HEK293 (cell line): Measurements from ENCODE around the gene ATP6V0A1.

ENCODE experiments used
- BCL11A ChIP-seq: fragments of 450-650 bp; formaldehyde crosslinking; IDR thresholded peaks from 2 replicates; pipeline ENCODE4 v1.5.1; 2016; ENCODE audit warnings: low read depth, missing biosample characterization, missing genetic modification characterization
- KLF17 ChIP-seq: fragments of 450-650 bp; formaldehyde crosslinking; IDR thresholded peaks from 2 replicates; pipeline ENCODE4 v1.5.1; 2016; ENCODE audit warnings: missing biosample characterization, missing genetic modification characterization
- KLF8 ChIP-seq: fragments of 450-650 bp; formaldehyde crosslinking; IDR thresholded peaks from 2 replicates; pipeline ENCODE4 v1.5.1; 2016; ENCODE audit warnings: missing biosample characterization, missing genetic modification characterization
- KLF9 ChIP-seq: fragments of 450-650 bp; formaldehyde crosslinking; IDR thresholded peaks from 2 replicates; pipeline ENCODE4 v1.5.1; 2016; ENCODE audit warnings: missing biosample characterization, missing genetic modification characterization, low read depth
- MZF1 ChIP-seq: fragments of 450-650 bp; formaldehyde crosslinking; IDR thresholded peaks from 2 replicates; pipeline ENCODE4 v1.5.1; 2017; ENCODE audit warnings: missing biosample characterization, missing genetic modification characterization, borderline replicate concordance
- RBAK ChIP-seq: fragments of 450-650 bp; formaldehyde crosslinking; IDR thresholded peaks from 2 replicates; pipeline ENCODE4 v1.5.1; 2016; ENCODE audit warnings: missing biosample characterization, missing genetic modification characterization
- REPIN1 ChIP-seq: fragments of 450-650 bp; formaldehyde crosslinking; IDR thresholded peaks from 2 replicates; pipeline ENCODE4 v1.5.1; 2017; ENCODE audit warnings: missing biosample characterization, missing genetic modification characterization, low read depth
- SCRT1 ChIP-seq: fragments of 450-650 bp; formaldehyde crosslinking; IDR thresholded peaks from 2 replicates; pipeline ENCODE4 v1.5.1; 2016; ENCODE audit warnings: missing biosample characterization, missing genetic modification characterization, borderline replicate concordance
- SCRT2 ChIP-seq: fragments of 450-650 bp; formaldehyde crosslinking; IDR thresholded peaks from 2 replicates; pipeline ENCODE4 v1.5.1; 2016; ENCODE audit warnings: missing biosample characterization, missing genetic modification characterization
- TRIM28 ChIP-seq: IDR thresholded peaks from 2 replicates; pipeline ENCODE4 v1.6.1; 2011; ENCODE audit warnings: low read length, control low read depth, borderline replicate concordance
- WT1 ChIP-seq: fragments of 450-650 bp; formaldehyde crosslinking; IDR thresholded peaks from 2 replicates; pipeline ENCODE4 v1.5.1; 2016; ENCODE audit warnings: missing biosample characterization, missing genetic modification characterization
- ZBTB11 ChIP-seq: fragments of 450-650 bp; formaldehyde crosslinking; conservative IDR thresholded peaks from 2 replicates; pipeline ENCODE4 v1.5.1; 2016; ENCODE audit warnings: low read depth, missing biosample characterization, missing genetic modification characterization
- ZEB2 ChIP-seq: fragments of 450-650 bp; formaldehyde crosslinking; IDR thresholded peaks from 2 replicates; pipeline ENCODE4 v1.5.1; 2016; ENCODE audit warnings: missing biosample characterization, missing genetic modification characterization
- ZFP37 ChIP-seq: fragments of 450-650 bp; formaldehyde crosslinking; IDR thresholded peaks from 2 replicates; pipeline ENCODE4 v1.5.1; 2016; ENCODE audit warnings: missing biosample characterization, missing genetic modification characterization
- ZNF132 ChIP-seq: fragments of 450-650 bp; formaldehyde crosslinking; IDR thresholded peaks from 2 replicates; pipeline ENCODE4 v1.5.1; 2017; ENCODE audit warnings: missing biosample characterization, missing genetic modification characterization, borderline replicate concordance
- ZNF138 ChIP-seq: fragments of 450-650 bp; formaldehyde crosslinking; IDR thresholded peaks from 2 replicates; pipeline ENCODE4 v1.5.1; 2016; ENCODE audit warnings: missing biosample characterization, missing genetic modification characterization, borderline replicate concordance
- ZNF248 ChIP-seq: fragments of 450-650 bp; formaldehyde crosslinking; IDR thresholded peaks from 2 replicates; pipeline ENCODE4 v1.5.1; 2017; ENCODE audit warnings: missing biosample characterization, missing genetic modification characterization
- ZNF280D ChIP-seq: fragments of 450-650 bp; formaldehyde crosslinking; IDR thresholded peaks from 2 replicates; pipeline ENCODE4 v1.5.1; 2016; ENCODE audit warnings: missing biosample characterization, missing genetic modification characterization
- ZNF416 ChIP-seq: fragments of 450-650 bp; formaldehyde crosslinking; IDR thresholded peaks from 2 replicates; pipeline ENCODE4 v1.5.1; 2016; ENCODE audit warnings: missing biosample characterization, missing genetic modification characterization
- ZNF423 ChIP-seq: fragments of 450-650 bp; formaldehyde crosslinking; IDR thresholded peaks from 2 replicates; pipeline ENCODE4 v1.5.1; 2016; ENCODE audit warnings: missing biosample characterization, missing genetic modification characterization
- ZNF433 ChIP-seq: fragments of 450-650 bp; formaldehyde crosslinking; IDR thresholded peaks from 2 replicates; pipeline ENCODE4 v1.5.1; 2016; ENCODE audit warnings: missing biosample characterization, missing genetic modification characterization, low read depth
- ZNF544 ChIP-seq: fragments of 450-650 bp; formaldehyde crosslinking; IDR thresholded peaks from 2 replicates; pipeline ENCODE4 v1.5.0; 2017; ENCODE audit warnings: missing biosample characterization, missing genetic modification characterization
- ZNF629 ChIP-seq: fragments of 450-650 bp; formaldehyde crosslinking; IDR thresholded peaks from 2 replicates; pipeline ENCODE4 v1.5.1; 2017; ENCODE audit warnings: missing biosample characterization, missing genetic modification characterization
- ZNF645 ChIP-seq: fragments of 450-650 bp; formaldehyde crosslinking; IDR thresholded peaks from 2 replicates; pipeline ENCODE4; 2016; ENCODE audit warnings: missing biosample characterization, missing genetic modification characterization
- ZNF658 ChIP-seq: fragments of 450-650 bp; formaldehyde crosslinking; IDR thresholded peaks from 2 replicates; pipeline ENCODE4; 2016; ENCODE audit warnings: missing biosample characterization, missing genetic modification characterization
- ZNF660 ChIP-seq: fragments of 450-650 bp; IDR thresholded peaks from 2 replicates; pipeline ENCODE4 v1.5.1; 2018; ENCODE audit warnings: missing biosample characterization, mild to moderate bottlenecking, missing genetic modification characterization
- ZNF747 ChIP-seq: fragments of 450-650 bp; formaldehyde crosslinking; IDR thresholded peaks from 2 replicates; pipeline ENCODE4 v1.5.1; 2016; ENCODE audit warnings: missing biosample characterization, missing genetic modification characterization
- ZNF768 ChIP-seq: fragments of 450-650 bp; formaldehyde crosslinking; IDR thresholded peaks from 2 replicates; pipeline ENCODE4 v1.5.1; 2018; ENCODE audit warnings: missing biosample characterization, mild to moderate bottlenecking, missing genetic modification characterization
- ZNF776 ChIP-seq: fragments of 450-650 bp; formaldehyde crosslinking; IDR thresholded peaks from 2 replicates; pipeline ENCODE4 v1.5.0; 2017; ENCODE audit warnings: missing biosample characterization, missing genetic modification characterization, borderline replicate concordance
- ZNF777 ChIP-seq: fragments of 450-650 bp; formaldehyde crosslinking; IDR thresholded peaks from 2 replicates; pipeline ENCODE4 v1.5.1; 2017; ENCODE audit warnings: missing biosample characterization, missing genetic modification characterization, borderline replicate concordance
- ZNF830 ChIP-seq: fragments of 450-650 bp; IDR thresholded peaks from 2 replicates; pipeline ENCODE4 v1.5.0; 2018; ENCODE audit warnings: missing biosample characterization, missing genetic modification characterization, low read depth, mild to moderate bottlenecking, moderate library complexity
- ZSCAN4 ChIP-seq: fragments of 450-650 bp; formaldehyde crosslinking; IDR thresholded peaks from 2 replicates; pipeline ENCODE4 v1.5.1; 2017; ENCODE audit warnings: missing biosample characterization, missing genetic modification characterization

ATP6V0A1 gene

GRCh38 chr17:42458497-42459255 is at the start of gene ATP6V0A1 (continued):
- peak; percentile 48; the same call in 1 of the 2 replicates for TF ChIP-seq KLF17 (tag by site-specific recombination)
- TF ChIP-seq ZFP37 (tag by site-specific recombination): no peak
- no peak for TF ChIP-seq SCRT2 (tag by site-specific recombination)
- no peak for TF ChIP-seq ZSCAN4
- TF ChIP-seq MZF1: no peak
- TF ChIP-seq TRIM28: no peak
- no peak for TF ChIP-seq ZNF248 (tag by site-specific recombination)
- TF ChIP-seq ZNF776 (tag by site-specific recombination): no peak
- no peak for TF ChIP-seq RBAK (tag by site-specific recombination)
- TF ChIP-seq ZNF658 (tag by site-specific recombination): no peak
- TF ChIP-seq ZNF777 (tag by site-specific recombination): peak; percentile 53; the same call in 1 of the 2 replicates
- TF ChIP-seq ZNF629 (tag by site-specific recombination): peak; percentile 80
- no peak for TF ChIP-seq WT1 (tag by site-specific recombination)
- TF ChIP-seq ZNF423 (tag by site-specific recombination): no peak
- no peak for TF ChIP-seq ZNF768 (tag by site-specific recombination)
- TF ChIP-seq ZNF132 (tag by site-specific recombination): no peak
- TF ChIP-seq ZNF280D (tag by site-specific recombination): no peak
- peak; percentile 70 for TF ChIP-seq KLF8
- TF ChIP-seq ZNF830 (tag by site-specific recombination): no peak
- TF ChIP-seq ZNF138 (tag by site-specific recombination): no peak
- peak; percentile 53 for TF ChIP-seq KLF9
- no peak for TF ChIP-seq ZNF544 (tag by site-specific recombination)
- no peak for TF ChIP-seq ZNF433 (tag by site-specific recombination)
- peak; percentile 32; the same call in 1 of the 2 replicates for TF ChIP-seq ZEB2 (tag by site-specific recombination)
- no peak for TF ChIP-seq ZBTB11 (tag by site-specific recombination)
- no peak for TF ChIP-seq REPIN1
- TF ChIP-seq ZNF645 (tag by site-specific recombination): no peak
- no peak for TF ChIP-seq ZNF747
- TF ChIP-seq BCL11A: peak; percentile 88; the same call in 1 of the 2 replicates
- no peak for TF ChIP-seq ZNF660 (tag by site-specific recombination)
- no peak for TF ChIP-seq ZNF416 (tag by site-specific recombination)
- no peak for TF ChIP-seq SCRT1 (tag by site-specific recombination)
